HEK293 (cell line): ENCODE results near the gene ITGAL.

Experiments
- BCL11A ChIP-seq: fragments of 450-650 bp; formaldehyde crosslinking; IDR thresholded peaks from 2 replicates; pipeline ENCODE4 v1.5.1; 2016; ENCODE audit warnings: low read depth, missing biosample characterization, missing genetic modification characterization
- EGR2 ChIP-seq: fragments of 450-650 bp; formaldehyde crosslinking; IDR thresholded peaks from 2 replicates; pipeline ENCODE4 v1.5.1; 2016; ENCODE audit warnings: low read depth, missing biosample characterization, missing genetic modification characterization
- GFI1B ChIP-seq: fragments of 450-650 bp; formaldehyde crosslinking; IDR thresholded peaks from 2 replicates; pipeline ENCODE4 v1.5.1; 2016; ENCODE audit warnings: missing biosample characterization, missing genetic modification characterization
- GLI2 ChIP-seq: fragments of 450-650 bp; formaldehyde crosslinking; IDR thresholded peaks from 2 replicates; pipeline ENCODE4; 2017; ENCODE audit warnings: missing biosample characterization, missing genetic modification characterization, low read depth, borderline replicate concordance
- IKZF3 ChIP-seq: fragments of 450-650 bp; IDR thresholded peaks from 2 replicates; pipeline ENCODE4 v1.5.0; 2018; ENCODE audit warnings: missing biosample characterization, mild to moderate bottlenecking, missing genetic modification characterization, moderate library complexity
- KLF16 ChIP-seq: fragments of 450-650 bp; formaldehyde crosslinking; IDR thresholded peaks from 2 replicates; pipeline ENCODE4 v1.5.1; 2017; ENCODE audit warnings: missing biosample characterization, missing genetic modification characterization
- WT1 ChIP-seq: fragments of 450-650 bp; formaldehyde crosslinking; IDR thresholded peaks from 2 replicates; pipeline ENCODE4 v1.5.1; 2016; ENCODE audit warnings: missing biosample characterization, missing genetic modification characterization
- ZBTB1 ChIP-seq: fragments of 450-650 bp; formaldehyde crosslinking; IDR thresholded peaks from 2 replicates; pipeline ENCODE4 v1.5.1; 2016; ENCODE audit warnings: missing biosample characterization, missing genetic modification characterization
- ZBTB17 ChIP-seq: fragments of 450-650 bp; formaldehyde crosslinking; IDR thresholded peaks from 2 replicates; pipeline ENCODE4 v1.5.1; 2016; ENCODE audit warnings: missing biosample characterization, missing genetic modification characterization
- ZEB2 ChIP-seq: fragments of 450-650 bp; formaldehyde crosslinking; IDR thresholded peaks from 2 replicates; pipeline ENCODE4 v1.5.1; 2016; ENCODE audit warnings: missing biosample characterization, missing genetic modification characterization
- ZFP3 ChIP-seq: fragments of 450-650 bp; formaldehyde crosslinking; IDR thresholded peaks from 2 replicates; pipeline ENCODE4 v1.5.1; 2016; ENCODE audit warnings: low read depth, missing biosample characterization, missing genetic modification characterization
- ZNF133 ChIP-seq: fragments of 450-650 bp; formaldehyde crosslinking; IDR thresholded peaks from 2 replicates; pipeline ENCODE4 v1.5.1; 2016; ENCODE audit warnings: missing biosample characterization, missing genetic modification characterization
- ZNF138 ChIP-seq: fragments of 450-650 bp; formaldehyde crosslinking; IDR thresholded peaks from 2 replicates; pipeline ENCODE4 v1.5.1; 2016; ENCODE audit warnings: missing biosample characterization, missing genetic modification characterization, borderline replicate concordance
- ZNF146 ChIP-seq: fragments of 450-650 bp; formaldehyde crosslinking; IDR thresholded peaks from 2 replicates; pipeline ENCODE4 v1.5.1; 2016; ENCODE audit warnings: missing biosample characterization, missing genetic modification characterization
- ZNF157 ChIP-seq: fragments of 450-650 bp; formaldehyde crosslinking; IDR thresholded peaks from 2 replicates; pipeline ENCODE4 v1.5.1; 2016; ENCODE audit warnings: missing biosample characterization, missing genetic modification characterization
- ZNF214 ChIP-seq: fragments of 450-650 bp; formaldehyde crosslinking; IDR thresholded peaks from 2 replicates; pipeline ENCODE4 v1.5.1; 2017; ENCODE audit warnings: missing biosample characterization, mild to moderate bottlenecking, missing genetic modification characterization, borderline replicate concordance
- ZNF239 ChIP-seq: fragments of 450-650 bp; formaldehyde crosslinking; IDR thresholded peaks from 2 replicates; pipeline ENCODE4 v1.5.1; 2016; ENCODE audit warnings: missing biosample characterization, missing genetic modification characterization
- ZNF311 ChIP-seq: fragments of 450-650 bp; formaldehyde crosslinking; IDR thresholded peaks from 2 replicates; pipeline ENCODE4 v1.5.1; 2017; ENCODE audit warnings: missing biosample characterization, missing genetic modification characterization, borderline replicate concordance
- ZNF366 ChIP-seq: fragments of 450-650 bp; formaldehyde crosslinking; conservative IDR thresholded peaks from 2 replicates; pipeline ENCODE4 v1.5.1; 2016; ENCODE audit warnings: missing biosample characterization, missing genetic modification characterization
- ZNF423 ChIP-seq: fragments of 450-650 bp; formaldehyde crosslinking; IDR thresholded peaks from 2 replicates; pipeline ENCODE4 v1.5.1; 2016; ENCODE audit warnings: missing biosample characterization, missing genetic modification characterization
- ZNF48 ChIP-seq: fragments of 450-650 bp; formaldehyde crosslinking; IDR thresholded peaks from 2 replicates; pipeline ENCODE4 v1.5.1; 2016; ENCODE audit warnings: missing biosample characterization, missing genetic modification characterization
- ZNF529 ChIP-seq: fragments of 450-650 bp; formaldehyde crosslinking; IDR thresholded peaks from 2 replicates; pipeline ENCODE4 v1.5.1; 2017; ENCODE audit warnings: missing genetic modification characterization, missing biosample characterization; ENCODE audit not compliant: insufficient replicate concordance
- ZNF544 ChIP-seq: fragments of 450-650 bp; formaldehyde crosslinking; IDR thresholded peaks from 2 replicates; pipeline ENCODE4 v1.5.0; 2017; ENCODE audit warnings: missing biosample characterization, missing genetic modification characterization
- ZNF558 ChIP-seq: fragments of 450-650 bp; formaldehyde crosslinking; IDR thresholded peaks from 2 replicates; pipeline ENCODE4 v1.5.1; 2016; ENCODE audit warnings: missing biosample characterization, missing genetic modification characterization
- ZNF660 ChIP-seq: fragments of 450-650 bp; IDR thresholded peaks from 2 replicates; pipeline ENCODE4 v1.5.1; 2018; ENCODE audit warnings: missing biosample characterization, mild to moderate bottlenecking, missing genetic modification characterization
- ZNF837 ChIP-seq: fragments of 450-650 bp; formaldehyde crosslinking; IDR thresholded peaks from 2 replicates; pipeline ENCODE4 v1.5.1; 2016; ENCODE audit warnings: missing biosample characterization, missing genetic modification characterization
- ZXDB ChIP-seq: fragments of 450-650 bp; formaldehyde crosslinking; IDR thresholded peaks from 2 replicates; pipeline ENCODE4 v1.5.1; 2016; ENCODE audit warnings: missing biosample characterization, missing genetic modification characterization
- TF ChIP-seq, protein P1 (sequence below): fragments of 450-650 bp; formaldehyde crosslinking; IDR thresholded peaks from 2 replicates; pipeline ENCODE4 v1.5.0; 2017; ENCODE audit warnings: missing biosample characterization, missing genetic modification characterization, borderline replicate concordance
- TF ChIP-seq, protein P2 (sequence below): fragments of 450-650 bp; formaldehyde crosslinking; IDR thresholded peaks from 2 replicates; pipeline ENCODE4 v1.5.1; 2016; ENCODE audit warnings: missing biosample characterization, missing genetic modification characterization, borderline replicate concordance
- TF ChIP-seq, protein P3 (sequence below): fragments of 450-650 bp; formaldehyde crosslinking; IDR thresholded peaks from 2 replicates; pipeline ENCODE4 v1.5.1; 2016; ENCODE audit warnings: missing biosample characterization, missing genetic modification characterization, low read depth
- TF ChIP-seq, protein P4 (sequence below): fragments of 450-650 bp; formaldehyde crosslinking; IDR thresholded peaks from 2 replicates; pipeline ENCODE4 v1.5.1; 2017; ENCODE audit warnings: missing biosample characterization, missing genetic modification characterization
- TF ChIP-seq, protein P5 (sequence below): IDR thresholded peaks from 2 replicates; pipeline ENCODE4 v1.6.1; 2011; ENCODE audit warnings: mild to moderate bottlenecking, low read depth, low read length, borderline replicate concordance

ITGAL gene

DNA sequence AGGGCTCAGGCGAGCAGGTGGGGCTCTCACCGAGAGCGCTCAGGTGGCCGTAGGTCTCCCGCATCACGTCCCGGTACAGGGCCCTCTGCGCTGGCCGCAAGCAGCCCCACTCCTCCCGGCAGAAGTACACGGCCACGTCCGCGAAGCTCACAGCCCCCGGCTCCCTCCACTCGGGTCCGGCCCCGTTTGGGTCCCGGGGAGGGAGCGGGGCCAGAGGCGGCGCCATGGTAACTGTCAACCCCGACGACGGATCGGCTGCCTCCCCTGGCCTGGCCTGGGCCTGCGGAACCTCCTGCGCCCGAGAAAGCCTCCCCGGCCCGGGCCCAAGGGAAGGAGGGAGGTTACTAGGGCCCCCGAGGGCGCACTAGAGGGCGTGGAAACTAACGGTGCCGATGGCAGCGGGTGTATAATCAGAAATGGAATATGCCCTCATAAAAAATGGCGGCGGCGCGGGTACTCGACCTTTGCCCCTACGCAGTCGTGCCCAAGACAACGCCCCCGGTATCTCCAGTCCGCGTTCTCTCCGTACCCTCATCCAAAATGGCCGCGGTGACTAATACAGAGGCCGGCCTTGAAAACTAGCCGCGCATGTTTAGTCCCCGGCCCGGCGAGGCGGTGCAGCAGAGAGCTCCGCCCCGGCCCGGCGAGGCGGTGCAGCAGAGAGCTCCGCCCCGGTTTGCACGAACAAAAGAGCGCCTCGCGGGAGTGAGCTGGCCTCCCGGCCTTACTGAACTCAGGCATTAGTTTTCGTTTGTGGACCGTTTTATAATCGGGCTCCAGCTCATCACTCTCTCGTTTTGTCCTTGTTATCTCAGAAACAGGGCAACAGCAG, 85.6 kb downstream of the ITGAL start, which contains the start of gene ZNF764 (continued):
- TF ChIP-seq, protein P1, sequence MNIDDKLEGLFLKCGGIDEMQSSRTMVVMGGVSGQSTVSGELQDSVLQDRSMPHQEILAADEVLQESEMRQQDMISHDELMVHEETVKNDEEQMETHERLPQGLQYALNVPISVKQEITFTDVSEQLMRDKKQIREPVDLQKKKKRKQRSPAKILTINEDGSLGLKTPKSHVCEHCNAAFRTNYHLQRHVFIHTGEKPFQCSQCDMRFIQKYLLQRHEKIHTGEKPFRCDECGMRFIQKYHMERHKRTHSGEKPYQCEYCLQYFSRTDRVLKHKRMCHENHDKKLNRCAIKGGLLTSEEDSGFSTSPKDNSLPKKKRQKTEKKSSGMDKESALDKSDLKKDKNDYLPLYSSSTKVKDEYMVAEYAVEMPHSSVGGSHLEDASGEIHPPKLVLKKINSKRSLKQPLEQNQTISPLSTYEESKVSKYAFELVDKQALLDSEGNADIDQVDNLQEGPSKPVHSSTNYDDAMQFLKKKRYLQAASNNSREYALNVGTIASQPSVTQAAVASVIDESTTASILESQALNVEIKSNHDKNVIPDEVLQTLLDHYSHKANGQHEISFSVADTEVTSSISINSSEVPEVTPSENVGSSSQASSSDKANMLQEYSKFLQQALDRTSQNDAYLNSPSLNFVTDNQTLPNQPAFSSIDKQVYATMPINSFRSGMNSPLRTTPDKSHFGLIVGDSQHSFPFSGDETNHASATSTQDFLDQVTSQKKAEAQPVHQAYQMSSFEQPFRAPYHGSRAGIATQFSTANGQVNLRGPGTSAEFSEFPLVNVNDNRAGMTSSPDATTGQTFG: no peak
- no peak for TF ChIP-seq ZNF133 (tag by site-specific recombination)
- TF ChIP-seq ZFP3 (tag by site-specific recombination): no peak
- TF ChIP-seq ZNF214: no peak
- TF ChIP-seq ZNF146 (tag by site-specific recombination): no peak; the same call in 1 of the 2 replicates
- no peak for TF ChIP-seq ZNF239
- peak; percentile 44 for TF ChIP-seq IKZF3 (tag by site-specific recombination)
- no peak for TF ChIP-seq ZNF837 (tag by site-specific recombination)
- no peak for TF ChIP-seq ZNF311 (tag by site-specific recombination)
- TF ChIP-seq, protein P2, sequence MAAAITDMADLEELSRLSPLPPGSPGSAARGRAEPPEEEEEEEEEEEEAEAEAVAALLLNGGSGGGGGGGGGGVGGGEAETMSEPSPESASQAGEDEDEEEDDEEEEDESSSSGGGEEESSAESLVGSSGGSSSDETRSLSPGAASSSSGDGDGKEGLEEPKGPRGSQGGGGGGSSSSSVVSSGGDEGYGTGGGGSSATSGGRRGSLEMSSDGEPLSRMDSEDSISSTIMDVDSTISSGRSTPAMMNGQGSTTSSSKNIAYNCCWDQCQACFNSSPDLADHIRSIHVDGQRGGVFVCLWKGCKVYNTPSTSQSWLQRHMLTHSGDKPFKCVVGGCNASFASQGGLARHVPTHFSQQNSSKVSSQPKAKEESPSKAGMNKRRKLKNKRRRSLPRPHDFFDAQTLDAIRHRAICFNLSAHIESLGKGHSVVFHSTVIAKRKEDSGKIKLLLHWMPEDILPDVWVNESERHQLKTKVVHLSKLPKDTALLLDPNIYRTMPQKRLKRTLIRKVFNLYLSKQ (tag by site-specific recombination): no peak
- TF ChIP-seq, protein P3, sequence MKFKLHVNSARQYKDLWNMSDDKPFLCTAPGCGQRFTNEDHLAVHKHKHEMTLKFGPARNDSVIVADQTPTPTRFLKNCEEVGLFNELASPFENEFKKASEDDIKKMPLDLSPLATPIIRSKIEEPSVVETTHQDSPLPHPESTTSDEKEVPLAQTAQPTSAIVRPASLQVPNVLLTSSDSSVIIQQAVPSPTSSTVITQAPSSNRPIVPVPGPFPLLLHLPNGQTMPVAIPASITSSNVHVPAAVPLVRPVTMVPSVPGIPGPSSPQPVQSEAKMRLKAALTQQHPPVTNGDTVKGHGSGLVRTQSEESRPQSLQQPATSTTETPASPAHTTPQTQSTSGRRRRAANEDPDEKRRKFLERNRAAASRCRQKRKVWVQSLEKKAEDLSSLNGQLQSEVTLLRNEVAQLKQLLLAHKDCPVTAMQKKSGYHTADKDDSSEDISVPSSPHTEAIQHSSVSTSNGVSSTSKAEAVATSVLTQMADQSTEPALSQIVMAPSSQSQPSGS (tag by site-specific recombination): no peak
- TF ChIP-seq ZNF48 (tag by site-specific recombination): no peak
- TF ChIP-seq EGR2: peak; percentile 84
- no peak for TF ChIP-seq GFI1B (tag by site-specific recombination)
- TF ChIP-seq, protein P4, sequence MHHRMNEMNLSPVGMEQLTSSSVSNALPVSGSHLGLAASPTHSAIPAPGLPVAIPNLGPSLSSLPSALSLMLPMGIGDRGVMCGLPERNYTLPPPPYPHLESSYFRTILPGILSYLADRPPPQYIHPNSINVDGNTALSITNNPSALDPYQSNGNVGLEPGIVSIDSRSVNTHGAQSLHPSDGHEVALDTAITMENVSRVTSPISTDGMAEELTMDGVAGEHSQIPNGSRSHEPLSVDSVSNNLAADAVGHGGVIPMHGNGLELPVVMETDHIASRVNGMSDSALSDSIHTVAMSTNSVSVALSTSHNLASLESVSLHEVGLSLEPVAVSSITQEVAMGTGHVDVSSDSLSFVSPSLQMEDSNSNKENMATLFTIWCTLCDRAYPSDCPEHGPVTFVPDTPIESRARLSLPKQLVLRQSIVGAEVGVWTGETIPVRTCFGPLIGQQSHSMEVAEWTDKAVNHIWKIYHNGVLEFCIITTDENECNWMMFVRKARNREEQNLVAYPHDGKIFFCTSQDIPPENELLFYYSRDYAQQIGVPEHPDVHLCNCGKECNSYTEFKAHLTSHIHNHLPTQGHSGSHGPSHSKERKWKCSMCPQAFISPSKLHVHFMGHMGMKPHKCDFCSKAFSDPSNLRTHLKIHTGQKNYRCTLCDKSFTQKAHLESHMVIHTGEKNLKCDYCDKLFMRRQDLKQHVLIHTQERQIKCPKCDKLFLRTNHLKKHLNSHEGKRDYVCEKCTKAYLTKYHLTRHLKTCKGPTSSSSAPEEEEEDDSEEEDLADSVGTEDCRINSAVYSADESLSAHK (tag by site-specific recombination): peak; percentile 56
- TF ChIP-seq BCL11A (tag by site-specific recombination): peak; percentile 69; the same call in 1 of the 2 replicates
- no peak for TF ChIP-seq ZNF544 (tag by site-specific recombination)
- TF ChIP-seq ZBTB17 (tag by site-specific recombination): peak; percentile 95
- peak; percentile 86 for TF ChIP-seq KLF16 (tag by site-specific recombination)
- peak; percentile 76 for TF ChIP-seq ZNF366
- peak; percentile 96 for TF ChIP-seq ZNF660
- TF ChIP-seq, protein P5, sequence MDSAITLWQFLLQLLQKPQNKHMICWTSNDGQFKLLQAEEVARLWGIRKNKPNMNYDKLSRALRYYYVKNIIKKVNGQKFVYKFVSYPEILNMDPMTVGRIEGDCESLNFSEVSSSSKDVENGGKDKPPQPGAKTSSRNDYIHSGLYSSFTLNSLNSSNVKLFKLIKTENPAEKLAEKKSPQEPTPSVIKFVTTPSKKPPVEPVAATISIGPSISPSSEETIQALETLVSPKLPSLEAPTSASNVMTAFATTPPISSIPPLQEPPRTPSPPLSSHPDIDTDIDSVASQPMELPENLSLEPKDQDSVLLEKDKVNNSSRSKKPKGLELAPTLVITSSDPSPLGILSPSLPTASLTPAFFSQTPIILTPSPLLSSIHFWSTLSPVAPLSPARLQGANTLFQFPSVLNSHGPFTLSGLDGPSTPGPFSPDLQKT: no peak
- no peak for TF ChIP-seq ZNF558 (tag by site-specific recombination)
- TF ChIP-seq ZEB2 (tag by site-specific recombination): peak; percentile 99
- TF ChIP-seq ZNF138 (tag by site-specific recombination): no peak
- TF ChIP-seq GLI2 (tag by site-specific recombination): no peak
- TF ChIP-seq ZNF157 (tag by site-specific recombination): no peak
- no peak for TF ChIP-seq WT1 (tag by site-specific recombination)
- peak; percentile 93 for TF ChIP-seq ZXDB
- no peak for TF ChIP-seq ZNF529
- no peak for TF ChIP-seq ZBTB1 (tag by site-specific recombination)
- TF ChIP-seq ZNF423 (tag by site-specific recombination): no peak
